A549 (cell line): ENCODE measurements around the gene ARID3A. TPM values are rescaled to one million over a fixed set of nuclear protein-coding genes. Genes with fewer than 3 reads are reported as not detected.

Experiments
- ATAC-seq, 2 experiments: fragments of 200-7000 bp in 1 of 2; fragments of >200 bp in 1 of 2; cut with Nextera tagmentation in 1 of 2; cut with Tn5 transposase in 1 of 2; 3 replicates each; pipeline versions ENCODE4 v1.8.0 to v1.9.1; 2018 to 2020; ENCODE audit warnings: mild to moderate bottlenecking in 1 of 2, moderate library complexity in 1 of 2
- CTCF ChIA-PET: fragments of 300-600 bp; sonication (Branson Sonifier 250); formaldehyde crosslinking; extraction: SDS; loops from one replicate; lab custom pipeline; 2021; ENCODE audit warnings: antibody characterized with exemption, inconsistent platforms; lab: Yijun Ruan, JAX
- POLR2A ChIA-PET: fragments of 350-600 bp; formaldehyde crosslinking; extraction: SDS; loops from one replicate; lab custom pipeline; 2021; ENCODE audit warnings: antibody characterized with exemption, inconsistent platforms; lab: Yijun Ruan, JAX
- DNase-seq, 2 experiments: peaks; one replicate each; pipeline versions ENCODE4 v3.0.0 to v3.0.0-alpha.2; 2011 to 2016; ENCODE audit warnings: low read depth in 1 of 2, low spot score in 1 of 2
- FAIRE-seq: peaks from 2 replicates; lab custom pipeline; 2011; peaks lifted over from hg19 to GRCh38; lab: Jason Lieb, UNC
- H3K27ac ChIP-seq, 2 experiments: fragments of >200 bp; sonication (Bioruptor Twin); formaldehyde crosslinking; 3 replicates each; pipeline ENCODE4 v1.5.1; 2016 to 2017
- H3K4me1 ChIP-seq: fragments of >200 bp; sonication (Bioruptor Twin); formaldehyde crosslinking; 3 replicates; pipeline ENCODE4 v1.6.1; 2016
- H3K4me2 ChIP-seq: fragments of >200 bp; sonication (Bioruptor Twin); formaldehyde crosslinking; 3 replicates; pipeline ENCODE4 v1.6.1; 2016
- H3K4me3 ChIP-seq: fragments of >200 bp; sonication (Bioruptor Twin); formaldehyde crosslinking; 3 replicates; pipeline ENCODE4 v1.5.1; 2016
- H3K9me3 ChIP-seq: fragments of >200 bp; sonication (Bioruptor Twin); formaldehyde crosslinking; 3 replicates; pipeline ENCODE4 v1.6.1; 2016
- BCL3 ChIP-seq: fragments of >200 bp; sonication (Bioruptor Twin); formaldehyde crosslinking; IDR thresholded peaks from 3 replicates; pipeline ENCODE4 v1.6.1; 2016
- BHLHE40 ChIP-seq: IDR thresholded peaks from 2 replicates; pipeline ENCODE4 v1.6.1; 2012; ENCODE audit warnings: low read depth, low read length, inconsistent platforms
- CBX2 ChIP-seq: fragments of 200-600 bp; sonication (generic); IDR thresholded peaks from 2 replicates; pipeline ENCODE4 v1.6.1; 2016; ENCODE audit warnings: low read depth, mild to moderate bottlenecking, borderline replicate concordance
- CBX8 ChIP-seq: fragments of 200-600 bp; sonication (generic); IDR thresholded peaks from 2 replicates; pipeline ENCODE4 v1.6.1; 2016
- CEBPB ChIP-seq, 2 experiments: fragments of >200 bp in 1 of 2; sonication (Bioruptor Twin) in 1 of 2; formaldehyde crosslinking in 1 of 2; IDR thresholded peaks; 2 replicates each; pipeline ENCODE4 v1.6.1; 2012 to 2016
- CTCF ChIP-seq: fragments of >200 bp; sonication (Bioruptor Twin); formaldehyde crosslinking; IDR thresholded peaks from 3 replicates; pipeline ENCODE4 v1.5.1; 2016
- E2F6 ChIP-seq: IDR thresholded peaks from 2 replicates; pipeline ENCODE4 v1.6.1; 2012; ENCODE audit warnings: low read depth, borderline replicate concordance
- EHMT2 ChIP-seq: fragments of 200-600 bp; sonication (generic); IDR thresholded peaks from 2 replicates; pipeline ENCODE4 v1.6.1; 2016; ENCODE audit warnings: antibody characterized with exemption, low read depth, mild to moderate bottlenecking, moderate library complexity
- ELK1 ChIP-seq: fragments of 150-350 bp; IDR thresholded peaks from 2 replicates; pipeline ENCODE4 v1.6.1; 2014; ENCODE audit warnings: low read depth, mild to moderate bottlenecking, low read length
- EP300 ChIP-seq, 2 experiments: fragments of >200 bp; sonication (Bioruptor Twin); formaldehyde crosslinking; IDR thresholded peaks; 2 replicates in 1 of 2; 3 replicates in 1 of 2; pipeline ENCODE4 v1.6.1; 2016 to 2017
- ESRRA ChIP-seq: fragments of 150-350 bp; IDR thresholded peaks from 2 replicates; pipeline ENCODE4 v1.6.1; 2014; ENCODE audit warnings: mild to moderate bottlenecking, low read length, borderline replicate concordance
- FOSB ChIP-seq: fragments of 250-450 bp; sonication (Bioruptor Pico); IDR thresholded peaks from 2 replicates; pipeline ENCODE4 v1.5.0; 2020; ENCODE audit warnings: mild to moderate bottlenecking, moderate library complexity
- FOXS1 ChIP-seq: fragments of 250-450 bp; sonication (Bioruptor Pico); IDR thresholded peaks from 2 replicates; pipeline ENCODE4 v1.5.0; 2020; ENCODE audit warnings: mild to moderate bottlenecking, moderate library complexity
- GATA3 ChIP-seq: IDR thresholded peaks from 2 replicates; pipeline ENCODE4 v1.6.1; 2012; ENCODE audit warnings: borderline replicate concordance
- HOXA7 ChIP-seq: fragments of 250-450 bp; sonication (Bioruptor Pico); IDR thresholded peaks from 2 replicates; pipeline ENCODE4 v1.5.0; 2020; ENCODE audit warnings: mild to moderate bottlenecking, moderate library complexity
- KDM1A ChIP-seq: fragments of 200-600 bp; sonication (generic); IDR thresholded peaks from 2 replicates; pipeline ENCODE4 v1.6.1; 2016; ENCODE audit warnings: low read depth, mild to moderate bottlenecking
- KDM5A ChIP-seq: fragments of 200-600 bp; sonication (generic); IDR thresholded peaks from 2 replicates; pipeline ENCODE4 v1.6.1; 2016; ENCODE audit warnings: antibody characterized with exemption, mild to moderate bottlenecking
- MAX ChIP-seq: IDR thresholded peaks from 2 replicates; pipeline ENCODE4 v1.6.1; 2012
- MAZ ChIP-seq: fragments of 150-350 bp; IDR thresholded peaks from 2 replicates; pipeline ENCODE4 v1.6.1; 2014; ENCODE audit warnings: antibody characterized with exemption, low read depth, low read length, borderline replicate concordance
- POLR2A ChIP-seq: IDR thresholded peaks from 2 replicates; pipeline ENCODE4 v1.6.1; 2012; ENCODE audit warnings: mild to moderate bottlenecking, low read length
- POLR2AphosphoS2 ChIP-seq: conservative IDR thresholded peaks from 2 replicates; pipeline ENCODE4 v1.6.1; 2012; ENCODE audit warnings: low read length, improper control_type of control experiment, inconsistent platforms
- RARB ChIP-seq: fragments of 250-450 bp; sonication (Bioruptor Pico); IDR thresholded peaks from 2 replicates; pipeline ENCODE4 v1.8.0; 2021; ENCODE audit warnings: mild to moderate bottlenecking, moderate library complexity
- SMC3 ChIP-seq: fragments of >200 bp; sonication (Bioruptor Twin); formaldehyde crosslinking; IDR thresholded peaks from 3 replicates; pipeline ENCODE4 v1.6.1; 2018; ENCODE audit warnings: inconsistent platforms
- SREBF2 ChIP-seq: fragments of 450-650 bp; IDR thresholded peaks from 2 replicates; pipeline ENCODE4 v1.6.1; 2014; ENCODE audit warnings: mild to moderate bottlenecking, moderate library complexity
- ZFP36 ChIP-seq: fragments of 450-650 bp; IDR thresholded peaks from 2 replicates; pipeline ENCODE4 v1.6.1; 2014; ENCODE audit warnings: borderline replicate concordance; ENCODE audit not compliant: partially characterized antibody
- ZNF302 ChIP-seq: fragments of 250-450 bp; sonication (Bioruptor Pico); IDR thresholded peaks from 2 replicates; pipeline ENCODE4 v1.9.0; 2021; ENCODE audit warnings: inconsistent platforms, mild to moderate bottlenecking, moderate library complexity
- WGBS: methylation state at CpG from one replicate; pipeline ENCODE4 v1.1.6; 2017; ENCODE audit errors: missing lambda C conversion rate; 5-methylcytosine and 5-hydroxymethylcytosine counted together
- polyA plus RNA-seq, 4 experiments: library from polyadenylated mRNA; depleted of rRNA in 3 of 4; stranded (reverse); fragments of >200 nt; fragmentation: RNase III in 1 of 4; extraction: RNeasy Plus Mini Kit Qiagen cat#74134 plus additional on column Dnase treatment in 1 of 4; gene quantifications; 2 replicates in 3 of 4; 3 replicates in 1 of 4; pipeline ENCODE4 v1.2.3, GENCODE V29; 2011 to 2017

The ARID3A gene
- polyA plus RNA-seq, 2 of the 4 experiments (the other 2 are of a cell fraction), result 3.3 to 6.1 TPM

- no peak for DNase-seq
- TF ChIP-seq KDM1A (no peak), FOXS1 (CRISPR knock-in tag) (no peak), ESRRA (no peak), ELK1 (no peak), CBX2 (no peak), MAZ (no peak)
- POLR2A ChIA-PET, result no interaction called here
- no peaks in the 10 kb centered on the region for H3K9me3 ChIP-seq
- FAIRE-seq, result no peak
- CTCF ChIA-PET, result interaction anchor here (0.5 to 1.6 kb wide), 5 partner anchors 9 to 37 kb away, joined by 3 to 5 read pairs (median 5); no protein-coding TSS in a partner anchor
- H3K4me3 ChIP-seq, result no peak overlapping the region
- no peak overlapping the region for H3K4me2 ChIP-seq
- peaks cover 42% of the 10 kb centered on the region for H3K4me1 ChIP-seq
- ATAC-seq, result no peak
- WGBS, result 93% methylated on average over 25 of the region's 32 CpGs
- H3K27ac ChIP-seq, result peak overlapping the region in 1 of 2 experiments; percentile 88; a peak in 3 of 6 replicates
Observed at GRCh38 chr19:931860-932647, 6.2 kb downstream of the ARID3A start.

GRCh38 chr19:932648-933552 lies 7.1 kb downstream of the ARID3A start:
- peak overlapping the region; percentile 29; the same call in 2 of the 3 replicates for H3K4me2 ChIP-seq
- H3K27ac ChIP-seq, result peak overlapping the region; percentile 60 to 88; a peak in 5 of 6 replicates
- FAIRE-seq (no peak), ATAC-seq (peak; percentile 48 to 63; a peak in 5 of 6 replicates), DNase-seq (peak in 1 of 2 experiments; percentile 37)
- H3K4me3 ChIP-seq, result no peak overlapping the region
- no peaks in the 10 kb centered on the region for H3K9me3 ChIP-seq
- peaks cover 34% of the 10 kb centered on the region for H3K4me1 ChIP-seq
- TF ChIP-seq CEBPB (IDR thresholded peaks at IDR 0.05), result no peak
- TF ChIP-seq EP300 (IDR thresholded peaks at IDR 0.05), result no peak
- TF ChIP-seq SMC3, result no peak
- no peak for TF ChIP-seq MAX
- no peak for TF ChIP-seq POLR2AphosphoS2
- TF ChIP-seq SREBF2, result no peak
- TF ChIP-seq KDM1A, result no peak
- no peak for TF ChIP-seq ZFP36
- TF ChIP-seq HOXA7 (CRISPR knock-in tag), result no peak
- ChIA-PET POLR2A (interaction anchor here (0.7 kb wide), 2 partner anchors 51 to 54 kb away, joined by 4 to 5 read pairs; no protein-coding TSS in a partner anchor), CTCF (interaction anchor here (0.9 to 1.6 kb wide), 2 partner anchors 10 to 36 kb away, joined by 3 to 5 read pairs; no protein-coding TSS in a partner anchor)
- 61% methylated on average over 21 of the region's 54 CpGs for WGBS

- peak overlapping the region; percentile 60 to 88; a peak in 5 of 6 replicates for H3K27ac ChIP-seq
- no peak overlapping the region for H3K4me3 ChIP-seq
- TF ChIP-seq ZNF302 (CRISPR knock-in tag) (no peak), EHMT2 (no peak), POLR2A (no peak), ZFP36 (no peak), FOXS1 (CRISPR knock-in tag) (no peak), E2F6 (no peak), CBX8 (no peak), RARB (no peak), EP300 (IDR thresholded peaks at IDR 0.05) (no peak), KDM5A (no peak), BCL3 (no peak), BHLHE40 (no peak), GATA3 (no peak), FOSB (CRISPR knock-in tag) (no peak), MAZ (no peak), CTCF (no peak)
- TF ChIP-seq, all 56 proteins: peak for 0
- Histone ChIP-seq H3K4me2 (peak overlapping the region; percentile 29; the same call in 2 of the 3 replicates), H3K9me3 (no peaks in the 10 kb centered on the region), H3K4me1 (peaks cover 29% of the 10 kb centered on the region)
- ATAC-seq (peak; percentile 10 to 29; a peak in 2 of 6 replicates), FAIRE-seq (no peak), DNase-seq (no peak)
- WGBS, result 100% methylated on average over 2 of the region's 14 CpGs
- ChIA-PET CTCF (interaction anchor here (0.5 to 1.6 kb wide), 3 partner anchors 11 to 137 kb away, joined by 3 to 5 read pairs (median 3); partner anchors contain the start of genes MED16 and RNU6-9), POLR2A (interaction anchor here (0.7 kb wide), 2 partner anchors 50 to 55 kb away, joined by 4 to 5 read pairs; no protein-coding TSS in a partner anchor)
Observed at GRCh38 chr19:933553-933882, 7.7 kb downstream of the ARID3A start.
